Ectodermal cell (in vitro differentiated cells): Measurements from ENCODE around the gene ADAMTS12.

Source experiments
- H3K27ac ChIP-seq: 2 replicates; pipeline ENCODE4 v1.7.0; 2013; ENCODE audit warnings: mild to moderate bottlenecking, low read depth, low read length; ENCODE audit not compliant: insufficient read depth, poor library complexity, severe bottlenecking
- H3K27me3 ChIP-seq: 2 replicates; pipeline ENCODE4 v1.7.0; 2013; ENCODE audit warnings: mild to moderate bottlenecking, low read length; ENCODE audit not compliant: insufficient read depth, control insufficient read depth, poor library complexity, severe bottlenecking
- H3K36me3 ChIP-seq: one replicate; pipeline ENCODE4 v1.7.0; 2013; ENCODE audit warnings: low read length; ENCODE audit not compliant: control insufficient read depth, insufficient read depth
- H3K4me1 ChIP-seq: one replicate; pipeline ENCODE4 v1.7.0; 2013; ENCODE audit warnings: low read length; ENCODE audit not compliant: control insufficient read depth, insufficient read depth
- H3K4me3 ChIP-seq: 2 replicates; pipeline ENCODE4 v1.7.0; 2013; ENCODE audit warnings: low read depth, low read length, control low read depth; ENCODE audit not compliant: insufficient read depth
- H3K9me3 ChIP-seq: 2 replicates; pipeline ENCODE4 v1.7.0; 2013; ENCODE audit warnings: mild to moderate bottlenecking, low read length, moderate library complexity; ENCODE audit not compliant: control insufficient read depth
- WGBS, 2 experiments: methylation state at CpG; one replicate each; pipeline ENCODE4 v1.1.7; 2013; ENCODE audit warnings: missing lambda C conversion rate in 2 of 2; 5-methylcytosine and 5-hydroxymethylcytosine counted together

Gene ADAMTS12

GRCh38 chr5:33711094-33711679 lies 180.6 kb downstream of the ADAMTS12 start:
- WGBS, 2 experiments, result 75 to 87% methylated on average over 3 of the region's 3 CpGs
- H3K9me3 ChIP-seq, result no peaks in the 10 kb centered on the region
- no peaks in the 10 kb centered on the region for H3K4me1 ChIP-seq
- H3K27ac ChIP-seq, result no peak overlapping the region
- H3K36me3 ChIP-seq, result peaks cover 1% of the 10 kb centered on the region
- no peaks in the 10 kb centered on the region for H3K27me3 ChIP-seq
- no peak overlapping the region for H3K4me3 ChIP-seq

GRCh38 chr5:33702867-33703266 lies 188.9 kb downstream of the ADAMTS12 start:
- H3K27me3 ChIP-seq, result no peaks in the 10 kb centered on the region
- WGBS, 2 experiments, result 98% methylated on average over 3 of the region's 3 CpGs
- H3K4me1 ChIP-seq, result no peaks in the 10 kb centered on the region
- no peak overlapping the region for H3K4me3 ChIP-seq
- H3K9me3 ChIP-seq, result no peaks in the 10 kb centered on the region
- no peak overlapping the region for H3K27ac ChIP-seq
- no peaks in the 10 kb centered on the region for H3K36me3 ChIP-seq

- H3K4me3 ChIP-seq, result no peak overlapping the region
- H3K27me3 ChIP-seq, result no peaks in the 10 kb centered on the region
- H3K9me3 ChIP-seq, result no peaks in the 10 kb centered on the region
- no peaks in the 10 kb centered on the region for H3K4me1 ChIP-seq
- no peaks in the 10 kb centered on the region for H3K36me3 ChIP-seq
- 90 to 98% methylated on average over 1 to 2 of the region's 2 CpGs for WGBS, 2 experiments
- no peak overlapping the region for H3K27ac ChIP-seq
Observed at GRCh38 chr5:33701951-33702350, 189.8 kb downstream of the ADAMTS12 start.

GRCh38 chr5:33701251-33701650 lies 190.5 kb downstream of the ADAMTS12 start:
- WGBS, 2 experiments, result 76 to 92% methylated on average over 3 of the region's 3 CpGs
- H3K27me3 ChIP-seq, result no peaks in the 10 kb centered on the region
- H3K27ac ChIP-seq, result no peak overlapping the region
- no peaks in the 10 kb centered on the region for H3K9me3 ChIP-seq
- H3K4me1 ChIP-seq, result no peaks in the 10 kb centered on the region
- no peaks in the 10 kb centered on the region for H3K36me3 ChIP-seq
- H3K4me3 ChIP-seq, result no peak overlapping the region

- H3K36me3 ChIP-seq, result no peaks in the 10 kb centered on the region
- 96 to 100% methylated on average over 3 of the region's 3 CpGs for WGBS, 2 experiments
- no peaks in the 10 kb centered on the region for H3K9me3 ChIP-seq
- no peak overlapping the region for H3K4me3 ChIP-seq
- no peaks in the 10 kb centered on the region for H3K27me3 ChIP-seq
- no peak overlapping the region for H3K27ac ChIP-seq
- no peaks in the 10 kb centered on the region for H3K4me1 ChIP-seq
Observed at GRCh38 chr5:33696411-33696810, 195.4 kb downstream of the ADAMTS12 start.

GRCh38 chr5:33692980-33693379 lies 198.8 kb downstream of the ADAMTS12 start:
- Histone ChIP-seq H3K4me1 (no peaks in the 10 kb centered on the region), H3K27me3 (no peaks in the 10 kb centered on the region), H3K27ac (no peak overlapping the region), H3K4me3 (no peak overlapping the region), H3K36me3 (no peaks in the 10 kb centered on the region), H3K9me3 (no peaks in the 10 kb centered on the region)
- 95 to 97% methylated on average over 1 of the region's 2 CpGs for WGBS, 2 experiments

GRCh38 chr5:33691856-33692255 lies 199.9 kb downstream of the ADAMTS12 start:
- Histone ChIP-seq H3K27me3 (no peaks in the 10 kb centered on the region), H3K4me3 (no peak overlapping the region), H3K36me3 (no peaks in the 10 kb centered on the region), H3K9me3 (no peaks in the 10 kb centered on the region), H3K27ac (no peak overlapping the region), H3K4me1 (no peaks in the 10 kb centered on the region)

GRCh38 chr5:33690374-33691135 lies 201.2 kb downstream of the ADAMTS12 start:
- H3K9me3 ChIP-seq, result no peaks in the 10 kb centered on the region
- WGBS, 2 experiments, result 95 to 96% methylated on average over 8 of the region's 9 CpGs
- H3K4me1 ChIP-seq, result peaks cover 9% of the 10 kb centered on the region
- H3K4me3 ChIP-seq, result no peak overlapping the region
- no peaks in the 10 kb centered on the region for H3K36me3 ChIP-seq
- H3K27ac ChIP-seq, result no peak overlapping the region
- no peaks in the 10 kb centered on the region for H3K27me3 ChIP-seq

GRCh38 chr5:33688526-33688925 lies 203.3 kb downstream of the ADAMTS12 start:
- WGBS, 2 experiments, result 83 to 85% methylated on average over 4 of the region's 4 CpGs
- H3K4me3 ChIP-seq, result no peak overlapping the region

GRCh38 chr5:33688066-33688465 lies 203.7 kb downstream of the ADAMTS12 start:
- Histone ChIP-seq H3K36me3 (no peaks in the 10 kb centered on the region), H3K27me3 (no peaks in the 10 kb centered on the region), H3K27ac (no peak overlapping the region), H3K9me3 (no peaks in the 10 kb centered on the region), H3K4me1 (peaks cover 9% of the 10 kb centered on the region), H3K4me3 (no peak overlapping the region)
- 90 to 93% methylated on average over 3 of the region's 3 CpGs for WGBS, 2 experiments

More at GRCh38 chr5:33688526-33688925, 203.3 kb downstream of the ADAMTS12 start:
- Histone ChIP-seq H3K27ac (no peak overlapping the region), H3K4me1 (peaks cover 9% of the 10 kb centered on the region), H3K27me3 (no peaks in the 10 kb centered on the region), H3K9me3 (no peaks in the 10 kb centered on the region), H3K36me3 (no peaks in the 10 kb centered on the region)
